ENCODE data around the gene DHRS3.
A peak's percentile ranks its signal among the peaks of the same experiment; 100 is the strongest.
"Not testable (repeated sequence)": the region's sequence is repeated elsewhere in the genome, so short reads cannot be mapped to it uniquely, and the experiment has no call there.

The DHRS3 gene

GRCh38 chr1:12617901-12618660, at the start of gene DHRS3:
DHRS3 (minus strand) TSS chr1:12618210; CDS start chr1:12617348, 862 bp downstream.
- DNase-seq (ENCODE audit: low read depth in 2 of 2), result peak in 1 of 2 donors; percentile 58

DNA sequence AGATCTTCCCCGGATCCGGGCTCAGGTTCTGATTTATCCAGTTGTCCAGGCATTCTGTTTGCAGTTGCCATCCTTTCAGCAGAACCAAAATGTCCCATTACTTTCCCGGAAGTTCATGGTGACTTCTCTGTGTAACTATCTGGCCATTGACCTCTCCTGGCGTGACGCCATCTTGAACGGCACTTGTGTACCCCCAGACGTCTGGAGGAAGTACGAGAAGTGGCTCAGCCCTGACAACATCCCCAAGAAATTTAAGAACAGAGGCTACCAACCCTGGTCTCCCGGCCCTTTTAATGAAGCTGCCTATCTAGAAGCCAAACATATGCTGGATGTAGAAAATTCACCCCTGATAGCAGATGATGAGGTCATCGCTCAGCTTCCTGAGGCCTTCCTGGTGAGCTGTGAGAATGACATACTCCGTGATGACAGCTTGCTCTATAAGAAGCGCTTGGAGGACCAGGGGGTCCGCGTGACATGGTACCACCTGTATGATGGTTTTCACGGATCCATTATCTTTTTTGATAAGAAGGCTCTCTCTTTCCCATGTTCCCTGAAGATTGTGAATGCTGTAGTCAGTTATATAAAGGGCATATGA, 48.2 kb upstream of the DHRS3 start:
- no peak for DNase-seq (ENCODE audit: low read depth in 2 of 2)

DNA sequence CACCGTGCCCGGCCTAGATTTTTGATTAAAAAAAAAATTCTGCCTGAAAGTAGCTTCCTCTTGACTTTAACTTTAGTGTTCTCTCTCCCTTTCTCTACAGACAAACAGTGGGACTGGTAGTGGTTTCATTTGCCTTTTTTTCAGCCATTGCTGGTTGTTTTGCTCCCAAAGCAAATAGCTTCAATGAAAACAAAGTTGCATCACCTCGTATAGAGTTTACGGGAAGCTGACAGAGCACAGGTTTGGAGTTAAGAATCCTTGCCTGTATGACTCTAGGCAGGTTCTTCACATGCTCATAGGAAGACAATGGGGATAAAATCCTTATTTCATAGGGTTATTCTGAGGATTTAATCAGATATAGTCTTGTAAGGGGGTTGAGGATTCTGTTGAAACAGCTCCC, 47.5 kb upstream of the DHRS3 start:
- DNase-seq (ENCODE audit: low read depth in 2 of 2), result no peak

DNA sequence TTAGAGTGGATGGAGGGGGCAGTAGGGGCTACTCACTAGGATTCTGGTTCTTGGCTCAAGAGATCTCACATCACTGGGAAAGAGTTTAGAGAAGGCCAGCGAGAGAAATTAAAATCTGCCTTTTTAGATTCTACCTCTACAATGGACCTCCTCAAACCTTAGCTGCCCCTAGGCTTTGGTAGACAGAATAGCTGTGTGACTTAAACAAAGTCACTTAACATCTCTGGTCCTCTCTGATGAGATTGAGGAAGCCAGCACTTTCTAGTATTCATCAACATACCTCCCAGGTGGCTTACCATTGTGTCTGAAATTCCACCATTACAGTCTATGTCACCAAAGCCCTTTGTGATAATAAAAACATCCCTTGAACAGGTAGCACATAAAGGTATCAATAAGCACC, 44.5 kb upstream of the DHRS3 start:
- DNase-seq (ENCODE audit: low read depth in 2 of 2), result no peak

- DNase-seq (ENCODE audit: low read depth in 2 of 2), result no peak
These were observed 43.7 kb upstream of the DHRS3 start for GRCh38 chr1:12661606-12662219.

- peak; percentile 48 for DNase-seq (ENCODE audit: low read depth in 2 of 2)
These were observed 40.8 kb upstream of the DHRS3 start for GRCh38 chr1:12658531-12659453.

GRCh38 chr1:12657885-12658512, 40.0 kb upstream of the DHRS3 start:
- DNase-seq (ENCODE audit: low read depth in 2 of 2), result not testable (repeated sequence)

DNA sequence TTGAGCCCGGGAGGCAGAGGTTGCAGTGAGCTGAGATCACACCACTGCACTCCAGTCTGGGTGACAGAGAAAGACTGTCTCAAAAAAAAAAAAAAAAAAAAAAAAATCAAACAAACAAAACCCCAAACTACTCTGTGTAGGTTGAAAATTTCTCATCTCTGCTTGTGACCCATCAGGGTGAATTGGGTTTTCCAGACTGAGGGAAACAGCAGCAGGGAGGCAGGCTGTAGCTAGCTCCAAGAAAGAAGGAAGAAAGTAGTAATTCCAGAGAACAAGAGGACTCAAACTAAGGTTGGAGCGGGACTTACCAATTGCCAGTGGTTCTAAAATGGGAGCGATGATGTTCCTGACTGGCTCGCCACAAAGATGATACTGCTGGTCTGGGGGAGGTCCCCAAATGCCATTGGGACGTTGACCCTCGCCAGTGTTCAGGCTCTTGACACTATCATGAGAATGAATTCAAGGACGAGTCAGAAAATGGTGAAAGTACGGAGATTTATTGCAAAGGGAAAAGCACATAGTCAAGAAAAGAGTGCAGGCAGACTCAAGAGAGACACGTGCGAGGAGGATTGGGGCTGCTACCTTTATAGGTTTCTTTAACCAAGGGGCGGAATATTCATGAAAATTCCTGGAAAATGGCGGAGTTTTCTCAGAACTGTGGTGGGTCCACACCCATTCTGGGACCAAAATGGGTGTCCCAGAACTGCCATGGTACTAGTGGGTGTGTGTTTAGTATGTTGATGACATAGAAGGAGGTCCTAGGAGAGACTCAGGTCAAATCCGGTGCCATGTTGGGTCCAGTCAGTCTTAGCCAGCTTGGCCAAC, 39.3 kb upstream of the DHRS3 start:
- no peak for DNase-seq (ENCODE audit: low read depth in 2 of 2)

- DNase-seq (ENCODE audit: low read depth in 2 of 2), result no peak
These were observed 38.6 kb upstream of the DHRS3 start for GRCh38 chr1:12656575-12656974.

DNA sequence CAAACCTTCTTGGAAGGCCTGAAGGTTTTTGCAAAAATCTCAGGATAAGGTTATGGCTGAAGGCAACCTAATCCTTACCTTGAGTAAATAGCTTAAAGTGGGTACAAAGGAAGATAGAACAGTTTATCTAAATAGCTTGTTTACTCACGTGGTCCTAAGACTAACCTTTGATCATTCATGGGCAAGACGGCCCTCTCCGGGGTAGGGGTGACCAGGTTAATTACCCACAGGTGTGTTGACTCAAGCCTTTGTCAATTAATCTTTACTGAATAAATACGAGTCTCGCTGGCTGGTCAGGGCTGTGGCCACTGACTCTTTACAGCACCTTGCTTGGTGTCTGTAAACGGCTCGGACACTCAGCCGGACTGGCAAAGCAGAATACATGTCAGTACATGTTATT, 36.6 kb upstream of the DHRS3 start:
- DNase-seq (ENCODE audit: low read depth in 2 of 2), result no peak

- DNase-seq (ENCODE audit: low read depth in 2 of 2), result no peak
These were observed 36.1 kb upstream of the DHRS3 start for GRCh38 chr1:12654004-12654567.

- no peak for DNase-seq (ENCODE audit: low read depth in 2 of 2)
These were observed 32.0 kb upstream of the DHRS3 start for GRCh38 chr1:12649971-12650421.

- DNase-seq (ENCODE audit: low read depth in 2 of 2), result no peak
These were observed 30.7 kb upstream of the DHRS3 start for GRCh38 chr1:12648741-12649140.

DNA sequence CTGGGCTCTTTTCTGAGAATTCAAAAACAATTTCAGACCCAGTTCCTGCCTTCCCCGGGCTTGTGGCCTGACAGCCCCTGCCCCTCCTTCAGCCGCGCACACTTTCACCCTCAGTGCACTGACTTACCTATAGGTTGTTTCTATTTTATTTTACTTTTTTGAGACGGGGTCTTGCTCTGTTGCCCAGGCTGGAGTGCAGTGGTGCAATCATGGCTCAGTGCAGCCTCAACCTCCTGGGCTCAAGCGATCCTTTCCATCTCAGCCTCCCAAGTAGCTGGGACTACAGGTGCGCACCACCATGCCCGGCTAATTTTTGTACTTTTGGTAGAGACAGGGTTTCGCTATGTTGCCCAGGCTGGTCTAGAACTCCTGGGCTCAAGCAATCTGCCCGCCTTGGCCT, 27.4 kb upstream of the DHRS3 start:
- DNase-seq (ENCODE audit: low read depth in 2 of 2), result not testable (repeated sequence)

GRCh38 chr1:12644829-12645228, 26.8 kb upstream of the DHRS3 start:
- DNase-seq (ENCODE audit: low read depth in 2 of 2), result no peak

DNA sequence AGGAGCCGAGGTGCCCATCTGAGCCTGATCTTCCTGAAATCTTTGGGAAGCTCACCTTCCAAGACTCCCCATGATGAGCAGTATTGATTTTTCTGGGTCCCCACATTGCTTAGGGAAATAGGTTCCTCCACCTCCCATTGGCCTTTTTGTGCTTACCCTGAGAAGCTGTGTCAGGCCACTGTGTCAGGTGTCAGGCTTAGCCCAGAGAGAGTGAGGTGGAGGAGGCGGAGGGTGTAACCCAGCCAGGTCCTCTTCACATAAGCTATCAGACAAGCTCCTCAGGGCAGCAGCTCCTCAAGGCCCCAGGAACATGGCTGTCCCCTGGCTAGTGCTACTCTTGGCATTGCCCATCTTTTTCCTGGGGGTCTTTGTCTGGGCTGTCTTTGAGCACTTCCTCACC, 26.2 kb upstream of the DHRS3 start:
- DNase-seq (ENCODE audit: low read depth in 2 of 2), result no peak

DNA sequence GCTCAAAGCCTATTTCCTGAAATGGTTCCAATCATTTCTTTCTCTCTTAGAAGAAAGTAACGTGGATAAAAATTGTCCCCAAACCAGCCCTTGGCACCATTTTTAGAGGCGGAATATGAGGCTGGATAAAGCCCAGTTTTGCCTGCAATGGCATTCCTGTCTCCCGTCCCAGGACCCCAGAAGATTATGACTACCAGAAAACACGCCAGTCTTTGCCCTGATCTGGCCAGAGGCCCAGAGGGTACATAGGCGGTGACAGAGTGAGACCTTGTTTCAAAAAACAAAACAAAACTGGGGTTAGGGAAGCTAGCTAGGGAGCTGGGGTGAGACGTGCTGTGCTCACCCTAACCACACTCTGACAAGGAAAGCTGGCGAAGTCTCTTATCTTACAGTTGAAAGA, 25.8 kb upstream of the DHRS3 start, which contains the start of gene AADACL4:
Gene AADACL4 (plus strand): TSS at position 301 of the 400 bp plus-strand sequence. CDS start 462 bp downstream, outside the sequence.
- no peak for DNase-seq (ENCODE audit: low read depth in 2 of 2)

- DNase-seq (ENCODE audit: low read depth in 2 of 2), result no peak
These were observed 25.1 kb upstream of the DHRS3 start for GRCh38 chr1:12643079-12643478.

DNA sequence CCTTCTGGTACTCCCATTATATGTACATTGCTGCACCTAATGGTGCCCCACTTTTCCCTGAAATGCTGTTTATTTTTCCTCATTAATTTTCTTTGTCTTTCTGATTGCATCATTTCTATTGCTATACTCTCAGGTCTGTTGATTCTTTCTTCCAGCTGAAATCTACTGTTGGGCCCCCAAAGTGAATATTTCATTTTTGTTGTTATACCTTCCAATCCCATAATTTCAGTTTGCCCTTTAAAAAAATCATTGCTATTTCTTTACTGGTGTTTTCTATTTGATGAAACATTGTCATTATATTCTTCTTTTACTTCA, 22.9 kb upstream of the DHRS3 start:
- DNase-seq (ENCODE audit: low read depth in 2 of 2), result no peak

DNA sequence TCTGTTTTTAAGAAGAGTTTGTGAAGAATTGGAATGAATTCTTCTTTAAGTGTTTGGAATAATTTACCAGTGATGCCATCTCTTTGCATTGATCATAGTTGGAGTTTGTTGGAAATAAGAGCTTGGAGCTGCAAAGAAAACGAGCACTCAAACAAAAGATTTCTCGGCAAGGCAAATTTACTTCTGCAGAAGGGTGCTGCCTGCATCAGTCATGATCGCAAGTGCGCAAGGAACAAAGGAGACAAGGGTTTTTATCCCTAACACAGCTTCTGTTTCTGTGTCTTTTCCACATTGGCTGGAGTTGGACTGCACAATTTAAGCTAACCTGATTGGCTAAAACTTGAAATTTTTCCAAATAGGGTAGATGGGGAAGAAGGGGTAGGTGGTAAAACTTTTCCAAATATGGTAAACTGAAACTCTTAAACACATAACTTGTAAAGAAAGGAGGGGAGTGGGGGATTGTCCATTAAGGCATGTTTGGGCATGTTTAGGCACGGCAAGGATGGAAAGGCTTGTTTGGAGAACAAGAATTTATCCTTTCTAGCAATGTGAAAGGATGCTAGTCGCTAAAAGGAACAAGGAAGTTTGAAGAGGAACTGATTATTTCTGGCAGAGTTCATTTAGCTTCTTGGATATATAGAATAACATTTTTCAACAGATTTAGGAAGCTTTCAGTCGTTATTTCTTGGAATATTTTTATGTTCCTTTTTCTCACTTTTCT, 22.4 kb upstream of the DHRS3 start:
- DNase-seq (ENCODE audit: low read depth in 2 of 2), result no peak
